DMS114 treated with DMSO at 0.1 percent for 48 hours (cell line): ENCODE data around the gene SOX13.
"Not testable (repeated sequence)": the region's sequence is repeated elsewhere in the genome, so short reads cannot be mapped to it uniquely, and the experiment has no call there.

Experiments
- DNase-seq: peaks from one replicate; lab custom pipeline; 2025; ENCODE audit not compliant: unreplicated experiment; lab: John Stamatoyannopoulos, UW

The SOX13 gene

GRCh38 chr1:204072931-204073836, at the start of gene SOX13:
TSS of gene SOX13 (plus strand) at chr1:204073115. CDS start at chr1:204112916, 39,801 bp downstream.
- DNase-seq, result peak; percentile 73

GRCh38 chr1:204025917-204026707, 46.8 kb upstream of the SOX13 start:
- no peak for DNase-seq

- no peak for DNase-seq
These were observed 45.5 kb upstream of the SOX13 start for GRCh38 chr1:204027446-204027845.

DNA sequence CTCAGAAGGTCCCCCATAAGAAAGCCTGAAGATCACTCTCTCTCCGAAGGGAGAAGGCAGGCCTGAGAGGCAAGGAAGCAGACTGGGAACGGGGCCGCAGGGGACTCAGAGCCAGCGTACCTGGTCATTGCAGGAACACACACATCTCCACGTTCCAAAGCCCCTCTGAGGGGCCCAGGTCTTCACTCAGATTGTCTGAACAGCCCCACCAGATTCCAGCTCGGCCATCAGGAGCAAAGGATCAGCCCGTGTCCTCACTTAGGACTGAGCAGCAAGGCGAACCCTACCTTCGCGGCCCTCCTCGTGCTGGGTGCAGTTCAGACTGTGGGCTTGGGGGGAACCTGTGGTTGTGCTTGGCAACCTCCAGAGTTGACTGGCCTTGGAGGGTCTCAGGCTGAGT, 43.9 kb upstream of the SOX13 start:
- no peak for DNase-seq

DNA sequence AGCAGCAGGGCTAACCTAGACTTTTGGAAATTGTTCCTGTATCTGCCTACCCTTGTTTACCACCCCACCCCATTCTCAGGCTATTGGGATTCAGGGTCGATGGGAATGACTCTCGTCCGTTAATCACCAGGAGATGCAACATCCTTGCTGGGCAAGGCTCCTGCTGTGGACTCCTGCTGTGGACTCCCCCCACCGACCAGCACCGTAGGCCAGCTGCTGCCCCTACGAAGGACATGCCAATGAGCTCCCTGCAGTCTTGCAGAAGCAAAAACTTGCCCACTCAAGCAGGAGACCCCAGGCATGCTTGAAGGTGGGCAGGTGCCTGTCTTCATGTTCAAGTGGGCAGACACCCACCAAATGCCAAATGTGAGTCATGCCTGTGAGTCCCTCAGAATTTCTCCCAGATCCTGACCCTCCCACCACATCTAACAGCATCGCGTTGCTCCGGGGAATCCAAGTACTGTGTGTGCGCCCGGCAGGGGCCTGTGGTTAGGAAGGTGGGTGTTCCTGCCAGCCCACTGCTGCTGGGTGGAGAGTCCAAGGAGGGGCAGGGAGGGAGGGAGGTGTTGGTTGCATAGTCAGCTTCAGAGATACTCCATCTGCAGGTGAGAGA, 41.7 kb upstream of the SOX13 start:
- no peak for DNase-seq

DNA sequence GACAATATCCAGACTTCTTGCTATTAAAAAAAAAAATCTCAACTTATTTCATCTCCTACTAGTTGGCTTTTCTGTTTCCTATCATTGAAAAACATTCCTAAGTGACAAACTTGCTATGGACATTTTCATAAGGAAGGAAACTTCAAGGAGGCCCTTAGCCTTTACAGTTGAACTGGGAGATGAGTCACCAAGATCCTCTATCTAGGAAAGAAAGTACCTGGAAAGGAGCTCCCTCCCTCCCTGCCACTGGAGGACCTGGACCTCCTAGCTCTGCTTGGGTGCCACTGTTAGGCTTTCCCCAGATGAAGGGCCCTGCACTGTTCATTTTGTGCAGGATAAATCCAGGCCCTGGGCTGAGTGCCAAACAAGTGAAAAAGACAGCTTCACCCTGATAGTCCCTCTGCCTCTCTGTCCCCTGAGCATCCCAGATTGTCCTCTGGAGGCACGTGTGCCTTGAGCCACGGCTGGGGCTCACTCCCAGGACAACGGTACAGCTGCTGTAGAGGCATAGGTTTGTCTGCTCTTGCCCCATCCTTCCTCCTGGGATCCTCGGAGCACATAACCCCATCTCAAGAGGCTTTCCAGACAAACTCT, 40.2 kb upstream of the SOX13 start:
- no peak for DNase-seq

GRCh38 chr1:204033306-204033705, 39.6 kb upstream of the SOX13 start:
- no peak for DNase-seq

- DNase-seq, result no peak
These were observed 35.8 kb upstream of the SOX13 start for GRCh38 chr1:204036882-204037655.

GRCh38 chr1:204041232-204041767, 31.6 kb upstream of the SOX13 start:
- DNase-seq, result no peak

DNA sequence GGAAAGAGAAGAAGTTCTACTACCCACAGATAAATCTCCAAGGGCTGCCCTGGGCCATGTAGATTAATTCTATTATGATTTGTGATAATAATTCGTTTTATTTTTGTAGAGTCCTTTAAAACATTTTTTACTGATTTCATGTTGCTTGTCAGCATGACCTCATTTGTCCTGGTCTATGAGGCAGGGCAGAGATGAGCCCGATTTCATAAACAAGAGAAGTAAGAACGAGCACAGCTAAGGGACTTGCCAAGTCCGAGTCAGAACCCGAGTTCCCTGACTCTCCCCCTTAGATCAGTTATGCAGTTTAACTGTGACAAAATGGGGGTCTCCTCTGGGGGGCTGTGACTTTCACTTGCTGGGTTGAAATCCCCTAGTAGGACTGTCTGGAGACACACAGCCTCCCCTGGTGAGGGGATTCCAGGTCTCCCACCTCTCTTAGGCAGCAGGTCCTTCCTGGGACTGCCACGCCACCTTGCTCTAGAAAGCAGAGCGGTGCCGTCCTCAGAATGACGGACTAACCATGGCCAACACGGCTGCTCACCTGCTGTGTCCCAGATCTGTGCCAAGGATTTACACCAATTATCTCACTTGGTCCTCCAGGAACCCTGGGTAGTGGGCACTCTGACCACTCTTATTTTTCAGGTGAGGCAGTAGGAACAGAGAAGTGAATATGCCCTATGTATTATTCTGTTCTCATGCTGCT, 31.0 kb upstream of the SOX13 start:
- DNase-seq, result no peak

- no peak for DNase-seq
These were observed 30.4 kb upstream of the SOX13 start for GRCh38 chr1:204042516-204042915.

DNA sequence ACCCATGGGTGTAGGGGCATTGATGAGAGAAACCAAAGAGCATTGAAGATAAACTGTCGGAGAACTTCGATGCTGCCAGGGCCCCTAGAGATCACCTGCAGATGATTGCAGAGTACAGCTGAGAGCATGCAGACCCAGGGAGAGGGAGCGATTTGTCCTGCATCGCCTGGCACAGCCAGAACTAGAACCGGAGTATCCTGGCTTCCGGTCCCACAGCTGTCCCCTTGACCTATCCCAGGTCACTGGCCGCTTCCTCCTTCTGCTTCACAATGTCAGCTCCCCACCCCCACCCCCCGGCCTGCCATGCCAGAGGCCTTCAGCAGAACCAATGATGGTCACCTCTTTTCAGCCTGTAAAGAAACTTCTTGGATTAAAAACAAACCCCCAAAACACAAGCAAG, 29.2 kb upstream of the SOX13 start:
- DNase-seq, result no peak

GRCh38 chr1:204044448-204044847, 28.5 kb upstream of the SOX13 start:
- no peak for DNase-seq

GRCh38 chr1:204045430-204045829, 27.5 kb upstream of the SOX13 start:
- DNase-seq, result no peak

- DNase-seq, result no peak
These were observed 26.6 kb upstream of the SOX13 start for GRCh38 chr1:204046346-204046745.

GRCh38 chr1:204048796-204049195, 24.1 kb upstream of the SOX13 start:
- DNase-seq, result not testable (repeated sequence)

- no peak for DNase-seq
These were observed 21.7 kb upstream of the SOX13 start for GRCh38 chr1:204051258-204051657.

DNA sequence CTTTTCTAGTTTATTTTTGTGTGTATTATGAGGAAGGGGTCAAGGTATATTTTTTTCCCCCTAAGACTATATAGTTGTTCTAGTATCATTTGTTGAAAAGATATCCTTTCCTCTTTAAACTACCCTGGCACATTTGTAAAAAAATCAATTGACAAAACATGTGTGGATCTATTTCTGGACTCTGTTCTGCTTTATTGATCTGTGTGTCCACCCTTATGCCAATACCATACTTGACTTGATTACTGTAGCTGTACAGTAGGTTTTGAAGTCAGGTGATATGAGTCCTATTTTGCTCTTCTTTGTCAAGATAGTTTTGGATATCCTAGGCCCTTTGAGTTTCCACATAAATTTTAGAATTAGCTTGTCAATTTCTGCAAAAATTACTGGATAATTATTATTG, 21.2 kb upstream of the SOX13 start:
- no peak for DNase-seq

DNA sequence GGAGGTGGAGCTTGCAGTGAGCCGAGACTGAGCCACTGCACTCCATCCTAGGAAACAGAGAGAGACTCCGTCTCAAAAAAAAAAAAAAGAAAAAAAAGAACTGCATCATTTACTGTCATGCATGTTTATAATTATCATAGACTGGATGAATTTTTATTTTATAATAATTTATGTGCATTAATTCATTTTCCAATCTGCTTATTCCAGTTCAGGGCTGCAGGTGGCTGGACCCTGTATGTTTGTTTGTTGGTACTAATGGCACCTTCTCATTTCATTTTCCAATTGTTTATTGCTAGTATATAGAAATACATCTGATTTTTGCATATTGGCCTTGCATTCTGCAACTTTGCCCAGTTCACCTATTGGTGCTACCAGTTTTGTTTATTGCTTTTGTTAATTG, 19.0 kb upstream of the SOX13 start:
- DNase-seq, result no peak

GRCh38 chr1:204059970-204060369, 12.9 kb upstream of the SOX13 start:
- DNase-seq, result no peak
